Measurements from ENCODE around the gene UNC45B.
"Not testable (repeated sequence)": the region's sequence is repeated elsewhere in the genome, so short reads cannot be mapped to it uniquely, and the experiment has no call there.

DNA sequence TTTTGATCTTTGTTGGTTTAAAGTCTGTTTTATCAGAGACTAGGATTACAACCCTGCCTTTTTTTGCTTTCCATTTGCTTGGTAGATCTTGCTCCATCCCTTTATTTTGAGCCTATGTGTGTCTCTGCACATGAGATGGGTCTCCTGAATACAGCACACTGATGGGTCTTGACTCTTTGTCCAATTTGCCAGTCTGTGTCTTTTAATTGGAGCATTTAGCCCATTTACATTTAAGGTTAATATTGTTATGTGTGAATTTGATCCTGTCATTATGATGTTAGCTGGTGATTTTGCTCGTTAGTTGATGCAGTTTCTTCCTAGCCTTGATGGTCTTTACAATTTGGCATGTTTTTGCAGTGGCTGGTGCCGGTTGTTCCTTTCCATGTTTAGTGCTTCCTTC is 55.0 kb downstream of the UNC45B start:
- TF ChIP-seq, protein P1, sequence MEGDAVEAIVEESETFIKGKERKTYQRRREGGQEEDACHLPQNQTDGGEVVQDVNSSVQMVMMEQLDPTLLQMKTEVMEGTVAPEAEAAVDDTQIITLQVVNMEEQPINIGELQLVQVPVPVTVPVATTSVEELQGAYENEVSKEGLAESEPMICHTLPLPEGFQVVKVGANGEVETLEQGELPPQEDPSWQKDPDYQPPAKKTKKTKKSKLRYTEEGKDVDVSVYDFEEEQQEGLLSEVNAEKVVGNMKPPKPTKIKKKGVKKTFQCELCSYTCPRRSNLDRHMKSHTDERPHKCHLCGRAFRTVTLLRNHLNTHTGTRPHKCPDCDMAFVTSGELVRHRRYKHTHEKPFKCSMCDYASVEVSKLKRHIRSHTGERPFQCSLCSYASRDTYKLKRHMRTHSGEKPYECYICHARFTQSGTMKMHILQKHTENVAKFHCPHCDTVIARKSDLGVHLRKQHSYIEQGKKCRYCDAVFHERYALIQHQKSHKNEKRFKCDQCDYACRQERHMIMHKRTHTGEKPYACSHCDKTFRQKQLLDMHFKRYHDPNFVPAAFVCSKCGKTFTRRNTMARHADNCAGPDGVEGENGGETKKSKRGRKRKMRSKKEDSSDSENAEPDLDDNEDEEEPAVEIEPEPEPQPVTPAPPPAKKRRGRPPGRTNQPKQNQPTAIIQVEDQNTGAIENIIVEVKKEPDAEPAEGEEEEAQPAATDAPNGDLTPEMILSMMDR (IDR thresholded peaks at IDR 0.05): not testable (repeated sequence)
- TF ChIP-seq POLR2A (IDR thresholded peaks at IDR 0.05): not testable (repeated sequence)

All from esophagus squamous epithelium (tissue), 4 donors.